ENCODE data around the gene PCSK9. TPM values are rescaled to one million over a fixed set of nuclear protein-coding genes. Genes with fewer than 3 reads are reported as not detected.
"Not testable (repeated sequence)": the region's sequence is repeated elsewhere in the genome, so short reads cannot be mapped to it uniquely, and the experiment has no call there.

The PCSK9 gene
- total RNA-seq, 1 donor from 2014 or later, result not detected

GRCh38 chr1:55103891-55104290 lies 64.5 kb downstream of the PCSK9 start:
- DNase-seq, result no peak
- ATAC-seq (ENCODE audit: poor library complexity), result no peak
- intact Hi-C loops (cut with DNase I), result no loop called here

DNA sequence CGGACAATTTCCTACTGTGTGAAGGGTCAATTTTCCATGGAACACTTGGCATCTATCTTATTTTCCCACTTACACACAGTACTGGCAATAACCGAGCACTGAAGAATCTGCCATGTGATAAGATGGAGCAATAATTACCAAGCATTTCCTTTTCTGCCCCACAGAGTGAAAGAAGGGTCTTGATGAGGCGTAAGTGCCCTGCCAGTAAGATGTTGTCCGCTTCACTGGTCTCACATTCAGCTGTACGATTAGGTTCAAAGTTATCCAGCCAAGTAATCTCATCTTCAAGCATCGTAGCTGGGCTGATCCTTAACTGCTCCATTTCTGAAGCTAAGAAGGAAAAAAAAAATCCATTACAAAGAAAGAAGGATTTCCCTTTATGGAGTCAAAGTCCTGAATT lies 67.8 kb downstream of the PCSK9 start:
- intact Hi-C loops (cut with DNase I), result no loop called here
- ATAC-seq (ENCODE audit: poor library complexity) (no peak), DNase-seq (no peak)

DNA sequence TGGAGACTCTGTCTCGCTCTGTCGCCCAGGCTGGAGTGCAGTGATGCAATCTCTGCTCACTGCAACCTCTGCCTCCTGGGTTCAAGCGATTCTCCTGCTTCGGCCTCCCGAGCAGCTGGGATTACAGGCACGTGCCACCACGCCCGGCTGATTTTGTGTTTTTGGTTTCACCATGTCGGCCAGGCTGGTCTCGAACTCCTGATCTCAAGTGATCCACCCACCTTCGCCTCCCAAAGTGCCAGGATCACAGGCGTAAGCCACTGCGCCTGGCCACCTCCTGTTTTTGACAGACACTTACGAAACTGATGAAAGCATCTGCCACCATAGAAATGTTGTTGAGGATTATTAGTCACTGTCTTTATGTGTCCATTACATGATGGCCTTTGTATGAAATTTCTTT lies 69.7 kb downstream of the PCSK9 start:
- ATAC-seq (ENCODE audit: poor library complexity); intact Hi-C loops (cut with DNase I); DNase-seq: not testable (repeated sequence)

Other genes with a start within 250 kb of the PCSK9 start
- gene TTC22, start 238.2 kb upstream of the PCSK9 start, total RNA-seq, result not detected
- gene DHCR24, start 152.4 kb upstream of the PCSK9 start, total RNA-seq, result 9.4 TPM
- gene TMEM61, start 58.9 kb upstream of the PCSK9 start, total RNA-seq, result 0.27 TPM
- not detected for gene BSND, start 40.6 kb upstream of the PCSK9 start, total RNA-seq
- 32.9 TPM for gene USP24, start 175.8 kb downstream of the PCSK9 start, total RNA-seq